HG03095 (cell line): ENCODE measurements around the gene TMEM270.

ENCODE experiments used
- ATAC-seq: cut with Tn5 transposase; IDR thresholded peaks from one replicate; pipeline ENCODE4 v1.9.1; 2021; ENCODE audit warnings: moderate library complexity; ENCODE audit not compliant: unreplicated experiment

The TMEM270 gene

GRCh38 chr7:73885433-73885974 is 24.5 kb downstream of the TMEM270 start:
- no peak for ATAC-seq

- ATAC-seq: no peak
These were observed 25.2 kb downstream of the TMEM270 start for GRCh38 chr7:73885975-73886798.

- ATAC-seq: no peak
These were observed 26.8 kb downstream of the TMEM270 start for GRCh38 chr7:73887762-73888161.

GRCh38 chr7:73888959-73889358 is 28.0 kb downstream of the TMEM270 start:
- no peak for ATAC-seq

GRCh38 chr7:73890555-73891147 is 29.7 kb downstream of the TMEM270 start:
- ATAC-seq: no peak

- no peak for ATAC-seq
These were observed 30.4 kb downstream of the TMEM270 start for GRCh38 chr7:73891178-73891885.

- ATAC-seq: no peak
These were observed 31.3 kb downstream of the TMEM270 start for GRCh38 chr7:73892003-73892999.

GRCh38 chr7:73893342-73894101 is 32.6 kb downstream of the TMEM270 start:
- ATAC-seq: no peak

- ATAC-seq: no peak
These were observed 33.2 kb downstream of the TMEM270 start for GRCh38 chr7:73894166-73894565.

- ATAC-seq: no peak
These were observed 34.0 kb downstream of the TMEM270 start for GRCh38 chr7:73894733-73895551.

GRCh38 chr7:73895626-73896025 is 34.7 kb downstream of the TMEM270 start:
- no peak for ATAC-seq

- no peak for ATAC-seq
These were observed 35.5 kb downstream of the TMEM270 start for GRCh38 chr7:73896454-73896853.

GRCh38 chr7:73899731-73900142 is 38.8 kb downstream of the TMEM270 start:
- ATAC-seq: no peak

- no peak for ATAC-seq
These were observed 39.3 kb downstream of the TMEM270 start for GRCh38 chr7:73900286-73900685.

- ATAC-seq: no peak
These were observed 40.4 kb downstream of the TMEM270 start for GRCh38 chr7:73901231-73901822.

- ATAC-seq: no peak
These were observed 41.1 kb downstream of the TMEM270 start for GRCh38 chr7:73901823-73902597.

- ATAC-seq: no peak
These were observed 42.6 kb downstream of the TMEM270 start for GRCh38 chr7:73903321-73904218.
